Activated CD8-positive, alpha-beta memory T cell treated with anti-CD3 and anti-CD28 coated beads for 1 hour (primary cell): Measurements from ENCODE around the gene VIPAS39.
"Not testable (repeated sequence)": the region's sequence is repeated elsewhere in the genome, so short reads cannot be mapped to it uniquely, and the experiment has no call there.

ENCODE experiments used
- DNase-seq, 2 donors: peaks; one replicate each; pipeline ENCODE4 v3.0.0-alpha.2; 2020; ENCODE audit warnings: low read depth in 1 of 2; ENCODE audit errors: extremely low read depth in 1 of 2

VIPAS39 gene

GRCh38 chr14:77470224-77470870 lies 12.9 kb upstream of the VIPAS39 start:
- DNase-seq, result no peak

- no peak for DNase-seq
These were observed 12.1 kb upstream of the VIPAS39 start for GRCh38 chr14:77469539-77469938.

GRCh38 chr14:77469067-77469505 lies 11.7 kb upstream of the VIPAS39 start:
- DNase-seq, result no peak

- no peak for DNase-seq
These were observed 10.4 kb upstream of the VIPAS39 start for GRCh38 chr14:77467801-77468200.

GRCh38 chr14:77459072-77459723 lies 1.8 kb upstream of the VIPAS39 start:
- DNase-seq, result peak; percentile 20 to 23

- peak in 1 of 2 donors; percentile 4 for DNase-seq
These were observed 999 bp upstream of the VIPAS39 start for GRCh38 chr14:77458249-77458950.

- DNase-seq, result no peak
These were observed 283 bp downstream of the VIPAS39 start for GRCh38 chr14:77457115-77457521.

GRCh38 chr14:77455966-77456640 lies 1.3 kb downstream of the VIPAS39 start:
- DNase-seq, result no peak

- no peak for DNase-seq
These were observed 15.2 kb downstream of the VIPAS39 start for GRCh38 chr14:77442196-77442595.

- no peak for DNase-seq
These were observed 17.5 kb downstream of the VIPAS39 start for GRCh38 chr14:77439861-77440260.

- DNase-seq, result no peak
These were observed 18.8 kb downstream of the VIPAS39 start for GRCh38 chr14:77438596-77438995.

- no peak for DNase-seq
These were observed 21.4 kb downstream of the VIPAS39 start for GRCh38 chr14:77436042-77436441.

GRCh38 chr14:77426396-77426795 lies 31.0 kb downstream of the VIPAS39 start:
- no peak for DNase-seq

- no peak for DNase-seq
These were observed 32.5 kb downstream of the VIPAS39 start for GRCh38 chr14:77424862-77425261.

GRCh38 chr14:77423423-77423822 lies 34.0 kb downstream of the VIPAS39 start, which contains the start of gene NOXRED1:
TSS of gene NOXRED1 (minus strand) at chr14:77423523. CDS start at chr14:77422889, 634 bp downstream.
- no peak for DNase-seq

- DNase-seq, result no peak
These were observed 36.2 kb downstream of the VIPAS39 start for GRCh38 chr14:77421201-77421600.

- DNase-seq, result no peak
These were observed 40.6 kb downstream of the VIPAS39 start for GRCh38 chr14:77416836-77417235.

- not testable (repeated sequence) for DNase-seq
These were observed 41.3 kb downstream of the VIPAS39 start for GRCh38 chr14:77416098-77416497.

GRCh38 chr14:77415403-77416030 lies 41.9 kb downstream of the VIPAS39 start:
- DNase-seq, result not testable (repeated sequence)

- DNase-seq, result no peak
These were observed 48.3 kb downstream of the VIPAS39 start for GRCh38 chr14:77409131-77409533.

GRCh38 chr14:77407158-77407557 lies 50.2 kb downstream of the VIPAS39 start:
- DNase-seq, result no peak
